Left ventricle myocardium inferior (tissue), 1 donor: Measurements from ENCODE around the gene DPP6. TPM values are rescaled to one million over a fixed set of nuclear protein-coding genes. Genes with fewer than 3 reads are reported as not detected.

Experiments used
- DNase-seq: peaks from one replicate; pipeline ENCODE4 v3.0.0-alpha.2; 2020
- H3K27ac ChIP-seq: fragments of 200-600 bp; replicated peaks from 2 replicates; pipeline ENCODE4 v1.8.0; 2021
- H3K27me3 ChIP-seq: fragments of 200-600 bp; 2 replicates; pipeline ENCODE4 v1.8.0; 2021; ENCODE audit warnings: low read depth
- H3K36me3 ChIP-seq: fragments of 200-600 bp; 2 replicates; pipeline ENCODE4 v1.8.0; 2021
- H3K4me1 ChIP-seq: fragments of 200-600 bp; 2 replicates; pipeline ENCODE4 v1.8.0; 2021
- H3K4me3 ChIP-seq: fragments of 200-600 bp; 2 replicates; pipeline ENCODE4 v1.8.0; 2021; ENCODE audit warnings: mild to moderate bottlenecking, moderate library complexity
- H3K9me3 ChIP-seq: fragments of 200-600 bp; replicated peaks from 2 replicates; pipeline ENCODE4 v1.8.0; 2021
- intact Hi-C: fragments of 100-400 bp; cut with micrococcal nuclease; formaldehyde crosslinking; loops from one replicate; pipeline ENCODE4 v1.11.0; 2022
- total RNA-seq: library from RNA; stranded (reverse); fragmentation: NEBNext Ultra II Directional; extraction: Animal tissue kit (Norgen Biotek cat#: 25700); gene quantifications from one replicate; pipeline ENCODE4 v1.2.1, GENCODE V29; 2021
- TF ChIP-seq, protein P1 (sequence below): fragments of 200-600 bp; IDR thresholded peaks from 2 replicates; pipeline ENCODE4 v1.8.0; 2021; ENCODE audit warnings: antibody characterized with exemption, mild to moderate bottlenecking, borderline replicate concordance
- donor health status: DM: no; HTN: yes; CAD: no; lungs with severe emphysema.

DPP6 gene
- total RNA-seq, 1 donor from 2014 or later: 0.25 TPM

GRCh38 chr7:154388412-154388811, 336.2 kb downstream of the DPP6 start:
- Histone ChIP-seq H3K27me3 (peaks cover 15% of the 10 kb centered on the region), H3K27ac (no peak overlapping the region), H3K4me3 (no peak overlapping the region), H3K4me1 (no peaks in the 10 kb centered on the region), H3K36me3 (no peaks in the 10 kb centered on the region), H3K9me3 (no peaks in the 10 kb centered on the region)
- intact Hi-C loops: no loop called here
- TF ChIP-seq, protein P1, sequence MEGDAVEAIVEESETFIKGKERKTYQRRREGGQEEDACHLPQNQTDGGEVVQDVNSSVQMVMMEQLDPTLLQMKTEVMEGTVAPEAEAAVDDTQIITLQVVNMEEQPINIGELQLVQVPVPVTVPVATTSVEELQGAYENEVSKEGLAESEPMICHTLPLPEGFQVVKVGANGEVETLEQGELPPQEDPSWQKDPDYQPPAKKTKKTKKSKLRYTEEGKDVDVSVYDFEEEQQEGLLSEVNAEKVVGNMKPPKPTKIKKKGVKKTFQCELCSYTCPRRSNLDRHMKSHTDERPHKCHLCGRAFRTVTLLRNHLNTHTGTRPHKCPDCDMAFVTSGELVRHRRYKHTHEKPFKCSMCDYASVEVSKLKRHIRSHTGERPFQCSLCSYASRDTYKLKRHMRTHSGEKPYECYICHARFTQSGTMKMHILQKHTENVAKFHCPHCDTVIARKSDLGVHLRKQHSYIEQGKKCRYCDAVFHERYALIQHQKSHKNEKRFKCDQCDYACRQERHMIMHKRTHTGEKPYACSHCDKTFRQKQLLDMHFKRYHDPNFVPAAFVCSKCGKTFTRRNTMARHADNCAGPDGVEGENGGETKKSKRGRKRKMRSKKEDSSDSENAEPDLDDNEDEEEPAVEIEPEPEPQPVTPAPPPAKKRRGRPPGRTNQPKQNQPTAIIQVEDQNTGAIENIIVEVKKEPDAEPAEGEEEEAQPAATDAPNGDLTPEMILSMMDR: no peak
- DNase-seq: no peak

GRCh38 chr7:154388999-154389398, 336.8 kb downstream of the DPP6 start:
- Histone ChIP-seq H3K4me3 (no peak overlapping the region), H3K36me3 (no peaks in the 10 kb centered on the region), H3K27me3 (peaks cover 15% of the 10 kb centered on the region), H3K27ac (no peak overlapping the region), H3K9me3 (no peaks in the 10 kb centered on the region), H3K4me1 (no peaks in the 10 kb centered on the region)
- intact Hi-C loops: no loop called here
- DNase-seq: no peak
- TF ChIP-seq, protein P1: no peak

DNA sequence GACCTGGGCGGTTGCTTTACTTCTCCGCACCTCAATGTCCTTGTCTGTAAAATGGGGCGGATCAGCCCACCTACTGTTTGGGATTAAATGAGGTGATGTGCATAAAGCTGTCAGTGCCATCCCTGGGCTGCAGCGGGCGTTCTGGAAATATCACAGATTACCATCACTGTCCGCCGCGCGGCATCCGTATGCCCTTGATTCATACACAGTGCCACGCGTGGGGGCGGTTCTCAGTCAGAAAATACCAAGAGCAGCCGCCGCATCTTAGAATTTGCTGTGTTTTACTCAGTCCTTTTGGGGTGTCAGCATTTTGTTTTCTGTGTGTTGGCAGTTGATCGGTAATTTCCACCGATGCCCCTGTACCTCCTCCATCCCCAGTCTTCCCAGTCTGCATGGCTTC, 338.8 kb downstream of the DPP6 start:
- Histone ChIP-seq H3K4me3 (no peak overlapping the region), H3K36me3 (no peaks in the 10 kb centered on the region), H3K9me3 (peaks cover 16% of the 10 kb centered on the region), H3K4me1 (no peaks in the 10 kb centered on the region), H3K27me3 (peaks cover 15% of the 10 kb centered on the region), H3K27ac (no peak overlapping the region)
- TF ChIP-seq, protein P1: no peak
- no peak for DNase-seq
- intact Hi-C loops: no loop called here

DNA sequence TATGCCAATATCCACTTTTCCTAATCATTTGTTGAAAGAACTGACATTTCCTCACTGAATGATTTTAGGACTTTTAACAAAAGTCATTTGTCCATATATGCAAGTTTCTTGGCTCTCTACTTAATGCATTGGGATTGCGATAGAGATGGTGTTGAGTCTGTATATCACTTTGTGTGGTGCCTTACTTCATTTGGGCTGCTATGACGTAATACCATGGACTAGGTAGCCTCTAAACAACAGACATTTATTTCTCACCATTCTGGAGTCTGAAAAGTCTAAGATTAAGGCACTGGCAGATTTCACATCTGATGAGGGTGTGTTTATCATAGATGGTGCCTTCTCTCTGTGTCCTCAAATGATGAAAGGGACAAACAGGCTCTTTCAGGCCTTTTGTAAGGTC, 342.6 kb downstream of the DPP6 start:
- TF ChIP-seq, protein P1: no peak
- Histone ChIP-seq H3K4me3 (no peak overlapping the region), H3K27me3 (peaks cover 7% of the 10 kb centered on the region), H3K36me3 (no peaks in the 10 kb centered on the region), H3K27ac (no peak overlapping the region), H3K9me3 (peaks cover 17% of the 10 kb centered on the region), H3K4me1 (no peaks in the 10 kb centered on the region)
- DNase-seq: no peak
- intact Hi-C loops: no loop called here

GRCh38 chr7:154406312-154406711, 354.1 kb downstream of the DPP6 start:
- H3K4me1 ChIP-seq: no peaks in the 10 kb centered on the region
- peaks cover under 1% of the 10 kb centered on the region for H3K9me3 ChIP-seq
- H3K36me3 ChIP-seq: no peaks in the 10 kb centered on the region
- TF ChIP-seq, protein P1: no peak
- intact Hi-C loops: no loop called here
- H3K27ac ChIP-seq: no peak overlapping the region
- no peak for DNase-seq
- no peaks in the 10 kb centered on the region for H3K27me3 ChIP-seq
- no peak overlapping the region for H3K4me3 ChIP-seq

- Histone ChIP-seq H3K27ac (no peak overlapping the region), H3K27me3 (no peaks in the 10 kb centered on the region), H3K4me3 (no peak overlapping the region), H3K4me1 (no peaks in the 10 kb centered on the region), H3K9me3 (no peaks in the 10 kb centered on the region), H3K36me3 (no peaks in the 10 kb centered on the region)
- DNase-seq: no peak
- intact Hi-C loops: no loop called here
- TF ChIP-seq, protein P1: no peak
Observed at GRCh38 chr7:154409703-154410311, 357.6 kb downstream of the DPP6 start.
